B cell (primary cell): Measurements from ENCODE around the gene CYB5D1. TPM values are rescaled to one million over a fixed set of nuclear protein-coding genes. Genes with fewer than 3 reads are reported as not detected.

ENCODE experiments used
- ATAC-seq: fragments of 200-7000 bp; cut with Tn5 transposase; one replicate; pipeline ENCODE4 v1.10.0; 2021; ENCODE audit warnings: low read depth, mild to moderate bottlenecking, moderate number of reproducible peaks, moderate library complexity
- CTCF ChIA-PET: fragments of 350-600 bp; sonication (Branson Sonifier 250); formaldehyde crosslinking; loops from one replicate; lab custom pipeline; 2021; ENCODE audit warnings: antibody characterized with exemption, inconsistent platforms; lab: Charles Lee
- POLR2A ChIA-PET: fragments of 350-600 bp; sonication (Branson Sonifier 250); formaldehyde crosslinking; loops from one replicate; lab custom pipeline; 2021; ENCODE audit warnings: antibody characterized with exemption; lab: Charles Lee
- DNase-seq: peaks from one replicate; pipeline ENCODE4 v3.0.0; 2013
- H2AFZ ChIP-seq: 2 replicates; pipeline ENCODE4 v1.6.1; 2012; ENCODE audit warnings: mild to moderate bottlenecking, low read depth, low read length; ENCODE audit not compliant: insufficient read depth, poor library complexity, severe bottlenecking
- H3K27ac ChIP-seq, 2 donors: 1 replicate in 1 of 2; 2 replicates in 1 of 2; pipeline ENCODE4 v1.5.1; 2012 to 2013; ENCODE audit warnings: low read length in 2 of 2, mild to moderate bottlenecking in 2 of 2, moderate library complexity in 1 of 2
- H3K27me3 ChIP-seq, 4 experiments: fragments of 200-600 bp in 1 of 4; sonication (generic) in 1 of 4; replicated peaks in 1 of 4; 1 replicate in 2 of 4; 2 replicates in 2 of 4; pipeline versions ENCODE4 v1.6.1 to v1.7.0; 2013 to 2016; ENCODE audit warnings: low read length in 3 of 4, mild to moderate bottlenecking in 2 of 4, mixed read lengths in 1 of 4, moderate library complexity in 1 of 4; ENCODE audit not compliant: insufficient read depth in 4 of 4, control insufficient read depth in 3 of 4; ENCODE audit errors: control extremely low read depth in 1 of 4
- H3K36me3 ChIP-seq, 2 experiments: replicated peaks in 1 of 2; 1 replicate in 1 of 2; 2 replicates in 1 of 2; pipeline versions ENCODE4 v1.6.1 to v1.7.1; 2013; ENCODE audit warnings: low read length in 1 of 2; ENCODE audit not compliant: insufficient read depth in 2 of 2, control insufficient read depth in 1 of 2; ENCODE audit errors: control extremely low read depth in 1 of 2, extremely low read depth in 1 of 2
- H3K4me1 ChIP-seq, 2 donors: fragments of 200-600 bp in 1 of 2; sonication (generic) in 1 of 2; 1 replicate in 1 of 2; 2 replicates in 1 of 2; pipeline versions ENCODE4 v1.5.1 to v1.6.1; 2013 to 2017; ENCODE audit warnings: low read length in 2 of 2; ENCODE audit not compliant: control insufficient read depth in 2 of 2, insufficient read depth in 2 of 2
- H3K4me2 ChIP-seq: replicated peaks from 2 replicates; pipeline ENCODE3; 2012; ENCODE audit warnings: mild to moderate bottlenecking, low read depth, low read length; ENCODE audit not compliant: poor library complexity, severe bottlenecking
- H3K4me3 ChIP-seq, 5 experiments: fragments of 200-600 bp in 1 of 5; sonication (generic) in 1 of 5; 1 replicate in 3 of 5; 2 replicates in 2 of 5; pipeline versions ENCODE4 v1.5.1 to v1.7.0; 2011 to 2016; ENCODE audit warnings: low read length in 4 of 5, mild to moderate bottlenecking in 4 of 5, low read depth in 2 of 5, control low read depth in 1 of 5, moderate library complexity in 1 of 5; ENCODE audit not compliant: insufficient read depth in 1 of 5; ENCODE audit errors: control extremely low read depth in 1 of 5, extremely low read depth in 1 of 5
- H3K79me2 ChIP-seq: fragments of 200-600 bp; sonication (generic); one replicate; pipeline ENCODE4 v1.6.0; 2016; ENCODE audit warnings: low read length; ENCODE audit not compliant: control insufficient read depth, insufficient read depth
- H3K9ac ChIP-seq: fragments of 200-600 bp; sonication (generic); 2 replicates; pipeline ENCODE4 v1.6.1; 2017; ENCODE audit warnings: mild to moderate bottlenecking, low read length, moderate library complexity
- H3K9me3 ChIP-seq, 3 donors: one replicate each; pipeline versions ENCODE4 v1.6.1 to v1.7.1; 2013; ENCODE audit warnings: low read length in 2 of 3; ENCODE audit not compliant: control insufficient read depth in 2 of 3, insufficient read depth in 1 of 3; ENCODE audit errors: control extremely low read depth in 1 of 3
- H4K20me1 ChIP-seq: 2 replicates; pipeline ENCODE4 v1.6.0; 2012; ENCODE audit warnings: mild to moderate bottlenecking, low read length; ENCODE audit not compliant: insufficient read depth, control insufficient read depth, poor library complexity, severe bottlenecking
- H3K27ac Mint-ChIP-seq: one replicate; pipeline ENCODE4 v1.8.0; 2021; ENCODE audit warnings: mixed read lengths
- H3K27me3 Mint-ChIP-seq: one replicate; pipeline ENCODE4 v1.8.0; 2021; ENCODE audit warnings: mixed read lengths
- H3K4me1 Mint-ChIP-seq: one replicate; pipeline ENCODE4 v1.8.0; 2021; ENCODE audit warnings: mixed read lengths
- H3K4me3 Mint-ChIP-seq: one replicate; pipeline ENCODE4 v1.8.0; 2021; ENCODE audit warnings: mixed read lengths
- H3K9me3 Mint-ChIP-seq: one replicate; pipeline ENCODE4 v1.8.0; 2022; ENCODE audit warnings: mixed read lengths; ENCODE audit not compliant: insufficient read depth
- CTCF ChIP-seq: fragments of 200-600 bp; IDR thresholded peaks from one replicate; pipeline ENCODE4 v1.8.0; 2022; ENCODE audit warnings: antibody characterized with exemption, mild to moderate bottlenecking
- EZH2 ChIP-seq: IDR thresholded peaks from 2 replicates; pipeline ENCODE4 v1.6.1; 2012; ENCODE audit warnings: borderline replicate concordance, low read depth, mild to moderate bottlenecking, moderate library complexity, low read length; ENCODE audit not compliant: insufficient read depth, poor library complexity, severe bottlenecking
- WGBS: methylation state at CpG from one replicate; pipeline ENCODE4 v1.1.5; 2013; ENCODE audit warnings: missing lambda C conversion rate; ENCODE audit not compliant: insufficient coverage; 5-methylcytosine and 5-hydroxymethylcytosine counted together
- intact Hi-C: fragments of 100-400 bp; cut with micrococcal nuclease; formaldehyde crosslinking; loops from one replicate; pipeline ENCODE4 v1.10.0; 2022
- polyA plus RNA-seq: library from polyadenylated mRNA; depleted of rRNA; stranded (reverse); fragments of >200 nt; gene quantifications from 2 replicates; pipeline ENCODE4 v1.2.3, GENCODE V29; 2012
- total RNA-seq, 2 donors: library from RNA; stranded (reverse); fragments of 120-200 nt in 1 of 2; gene quantifications; 1 replicate in 1 of 2; 2 replicates in 1 of 2; pipeline versions ENCODE4 v1.2.3 to v1.2.4, GENCODE V29; 2013 to 2022

The CYB5D1 gene
- total and polyA plus RNA-seq, 2 donors (not counting 1 experiment from before 2014, with no cell fraction given) = 6.3 to 10.2 TPM

- WGBS = 24% methylated on average over 5 of the region's 8 CpGs
- H3K4me3 ChIP-seq = peak overlapping the region in 3 of 5 experiments; percentile 7 to 17 (median 16)
- peaks cover 49 to 74% of the 10 kb centered on the region in 2 donors for H3K4me1 ChIP-seq
- no peak overlapping the region for H2AFZ ChIP-seq
- no peaks in the 10 kb centered on the region for H3K9me3 Mint-ChIP-seq
- DNase-seq = peak; percentile 46
- peaks cover 7% of the 10 kb centered on the region for H3K27me3 Mint-ChIP-seq
- peak overlapping the region; percentile 66 for H3K27ac Mint-ChIP-seq
- peak overlapping the region in 1 of 2 donors; percentile 93 for H3K27ac ChIP-seq
- H3K4me2 ChIP-seq = peak overlapping the region; percentile 99
- ATAC-seq = no peak
- H3K9ac ChIP-seq = peak overlapping the region; percentile 83
- H3K4me1 Mint-ChIP-seq = peaks cover 64% of the 10 kb centered on the region
- H3K9me3 ChIP-seq = peaks cover 0 to 4% (median 0%) of the 10 kb centered on the region in 3 donors
- peaks cover 30% of the 10 kb centered on the region for H3K79me2 ChIP-seq
- TF ChIP-seq EZH2 (no peak), CTCF (no peak)
- peak overlapping the region; percentile 99 for H3K4me3 Mint-ChIP-seq
- ChIA-PET POLR2A (interaction anchor here (0.9 to 1.4 kb wide), 2 partner anchors 19 to 20 kb away, joined by 3 to 5 read pairs; partner anchors contain the start of genes CYB5D1 and NAA38), CTCF (interaction anchor here (0.9 to 5.3 kb wide), 12 partner anchors 10 to 219 kb away, joined by 3 to 53 read pairs (median 4); partner anchors contain the start of genes CNTROB, CYB5D1, NAA38 and RNF227)
- no peaks in the 10 kb centered on the region for H3K36me3 ChIP-seq
- peaks cover 30% of the 10 kb centered on the region for H4K20me1 ChIP-seq
- H3K27me3 ChIP-seq = peaks cover 0 to 2% (median 0%) of the 10 kb centered on the region in 4 experiments
- intact Hi-C loops = loop anchor here (10.0 kb wide), 2 partner anchors 823 to 1183 kb away; partner anchors contain the start of genes C17orf100, MED31 and RNASEK
These were observed 20.3 kb upstream of the CYB5D1 start for GRCh38 chr17:7837408-7838088.
